ENCODE data around the gene CCDC85B. TPM values are rescaled to one million over a fixed set of nuclear protein-coding genes. Genes with fewer than 3 reads are reported as not detected.

CCDC85B gene
- total RNA-seq, 2 donors from 2014 or later = 115 to 172 TPM

DNA sequence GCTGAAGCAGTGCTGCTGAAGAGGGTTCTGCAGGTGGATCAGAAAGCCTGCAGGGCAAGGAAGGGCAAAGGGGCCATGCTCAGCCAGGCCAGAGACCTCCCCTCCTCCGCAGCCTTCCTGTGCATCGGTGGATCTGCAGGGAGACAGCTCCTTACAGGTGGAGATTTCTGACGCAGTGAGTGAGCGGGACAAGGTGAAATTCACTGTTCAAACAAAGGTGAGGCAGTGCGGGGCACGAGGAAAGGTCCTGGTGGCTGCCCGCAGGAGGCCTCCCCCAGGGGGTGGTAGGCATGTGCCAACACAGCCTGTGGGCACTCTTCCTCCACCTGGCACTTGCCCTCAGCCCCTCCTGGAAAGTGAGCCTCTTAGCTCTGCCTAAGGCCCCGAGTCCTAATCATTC lies 41.1 kb upstream of the CCDC85B start:
- Histone ChIP-seq H3K27me3 (no peaks in the 10 kb centered on the region), H3K9me3 (peaks cover 0 to 7% of the 10 kb centered on the region in 2 donors), H3K27ac (no peak overlapping the region), H3K36me3 (peaks cover 35% of the 10 kb centered on the region), H3K4me1 (no peaks in the 10 kb centered on the region), H3K4me3 (no peak overlapping the region)
- TF ChIP-seq, protein P1, sequence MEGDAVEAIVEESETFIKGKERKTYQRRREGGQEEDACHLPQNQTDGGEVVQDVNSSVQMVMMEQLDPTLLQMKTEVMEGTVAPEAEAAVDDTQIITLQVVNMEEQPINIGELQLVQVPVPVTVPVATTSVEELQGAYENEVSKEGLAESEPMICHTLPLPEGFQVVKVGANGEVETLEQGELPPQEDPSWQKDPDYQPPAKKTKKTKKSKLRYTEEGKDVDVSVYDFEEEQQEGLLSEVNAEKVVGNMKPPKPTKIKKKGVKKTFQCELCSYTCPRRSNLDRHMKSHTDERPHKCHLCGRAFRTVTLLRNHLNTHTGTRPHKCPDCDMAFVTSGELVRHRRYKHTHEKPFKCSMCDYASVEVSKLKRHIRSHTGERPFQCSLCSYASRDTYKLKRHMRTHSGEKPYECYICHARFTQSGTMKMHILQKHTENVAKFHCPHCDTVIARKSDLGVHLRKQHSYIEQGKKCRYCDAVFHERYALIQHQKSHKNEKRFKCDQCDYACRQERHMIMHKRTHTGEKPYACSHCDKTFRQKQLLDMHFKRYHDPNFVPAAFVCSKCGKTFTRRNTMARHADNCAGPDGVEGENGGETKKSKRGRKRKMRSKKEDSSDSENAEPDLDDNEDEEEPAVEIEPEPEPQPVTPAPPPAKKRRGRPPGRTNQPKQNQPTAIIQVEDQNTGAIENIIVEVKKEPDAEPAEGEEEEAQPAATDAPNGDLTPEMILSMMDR (IDR thresholded peaks at IDR 0.05) = no peak
- no peak for DNase-seq (ENCODE audit: low spot score)

DNA sequence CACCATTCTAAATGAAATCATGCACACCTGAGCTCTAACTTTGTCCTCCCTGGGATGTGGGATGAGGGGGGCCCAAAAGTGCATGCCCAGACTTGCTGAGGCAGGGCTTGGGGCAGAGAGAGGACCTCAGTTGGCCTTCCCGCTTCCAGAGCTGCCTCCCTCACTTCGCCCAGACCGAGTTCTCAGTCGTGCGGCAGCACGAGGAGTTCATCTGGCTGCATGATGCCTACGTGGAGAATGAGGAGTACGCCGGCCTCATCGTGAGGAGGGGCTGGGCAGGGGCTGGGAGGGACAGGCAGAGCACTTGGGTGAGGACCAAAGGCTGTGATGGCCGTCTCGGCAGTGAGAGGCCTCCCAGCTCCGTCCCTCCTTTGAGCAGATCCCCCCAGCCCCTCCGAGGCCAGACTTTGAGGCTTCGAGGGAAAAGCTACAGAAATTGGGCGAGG lies 40.7 kb upstream of the CCDC85B start:
- TF ChIP-seq, protein P1 (IDR thresholded peaks at IDR 0.05) = no peak

DNA sequence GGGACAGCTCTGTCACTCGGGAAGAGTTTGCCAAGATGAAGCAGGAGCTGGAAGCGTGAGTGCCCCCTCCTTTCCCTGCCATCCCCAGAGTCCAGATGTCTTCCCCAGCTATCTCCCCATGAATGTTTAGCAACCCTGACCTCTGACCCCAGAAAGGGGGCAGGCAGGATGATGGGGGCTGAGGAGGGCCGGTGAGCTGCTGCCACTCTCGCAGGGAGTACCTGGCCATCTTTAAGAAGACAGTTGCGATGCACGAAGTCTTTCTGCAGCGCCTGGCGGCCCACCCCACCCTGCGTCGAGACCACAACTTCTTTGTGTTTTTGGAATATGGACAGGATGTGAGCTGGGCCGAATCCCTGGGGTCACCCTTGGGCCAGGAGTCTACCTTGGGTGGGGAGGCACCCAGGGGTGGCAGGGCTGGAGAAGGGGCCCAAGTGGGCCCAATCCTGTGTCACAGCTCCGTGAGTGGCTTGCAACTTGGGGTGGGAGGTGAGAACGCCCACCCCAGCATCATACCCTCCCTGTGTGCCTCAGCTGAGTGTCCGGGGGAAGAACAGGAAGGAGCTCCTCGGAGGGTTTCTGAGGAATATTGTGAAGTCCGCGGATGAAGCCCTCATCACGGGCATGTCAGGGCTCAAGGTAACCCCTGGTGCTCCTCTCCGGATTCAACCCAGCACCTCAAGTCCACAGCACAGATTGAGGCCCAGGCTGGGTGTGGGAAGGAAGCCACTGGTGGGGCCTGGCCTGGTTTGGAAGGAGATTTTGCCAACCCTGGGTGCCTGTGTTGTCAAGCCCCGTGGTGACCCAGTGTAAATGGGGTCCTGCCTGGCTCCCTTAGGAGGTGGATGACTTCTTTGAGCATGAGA lies 40.0 kb upstream of the CCDC85B start:
- Histone ChIP-seq H3K36me3 (peaks cover 46% of the 10 kb centered on the region), H3K4me1 (peaks cover 0 to 5% of the 10 kb centered on the region in 2 donors), H3K27me3 (no peaks in the 10 kb centered on the region), H3K27ac (no peak overlapping the region), H3K9me3 (peaks cover 0 to 7% of the 10 kb centered on the region in 2 donors), H3K4me3 (no peak overlapping the region)
- TF ChIP-seq, protein P1 (IDR thresholded peaks at IDR 0.05) = no peak
- no peak for DNase-seq (ENCODE audit: low spot score)

More for the DNA sequence above, 40.7 kb upstream of the CCDC85B start:
- DNase-seq (ENCODE audit: low spot score) = no peak
- Histone ChIP-seq H3K4me1 (no peaks in the 10 kb centered on the region), H3K36me3 (peaks cover 39% of the 10 kb centered on the region), H3K27me3 (no peaks in the 10 kb centered on the region), H3K27ac (no peak overlapping the region), H3K4me3 (no peak overlapping the region), H3K9me3 (peaks cover 0 to 7% of the 10 kb centered on the region in 2 donors)

DNA sequence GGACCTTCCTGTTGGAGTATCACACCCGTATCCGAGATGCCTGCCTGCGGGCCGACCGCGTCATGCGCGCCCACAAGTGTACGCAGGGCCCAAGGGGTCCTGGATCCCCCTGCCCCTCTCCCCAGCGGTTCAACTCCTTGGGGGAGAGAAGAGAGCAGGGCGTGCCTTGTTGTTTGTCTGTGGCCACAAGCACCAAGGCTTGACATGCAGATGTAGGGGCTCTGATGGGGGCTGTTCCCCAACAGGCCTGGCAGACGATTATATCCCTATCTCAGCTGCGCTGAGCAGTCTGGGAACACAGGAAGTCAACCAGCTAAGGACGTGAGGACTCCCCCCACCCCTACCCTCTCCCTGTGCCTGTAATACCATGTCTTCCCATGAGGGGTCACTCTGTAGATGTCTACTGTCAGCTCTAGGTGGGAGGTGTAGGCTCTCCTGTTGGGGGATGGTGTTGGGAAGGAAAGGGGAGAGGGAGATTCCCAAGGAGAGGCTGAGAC lies 39.3 kb upstream of the CCDC85B start:
- Histone ChIP-seq H3K36me3 (peaks cover 53% of the 10 kb centered on the region), H3K27me3 (no peaks in the 10 kb centered on the region), H3K4me3 (no peak overlapping the region), H3K4me1 (peaks cover 0 to 12% of the 10 kb centered on the region in 2 donors), H3K9me3 (peaks cover 0 to 7% of the 10 kb centered on the region in 2 donors), H3K27ac (no peak overlapping the region)
- DNase-seq (ENCODE audit: low spot score) = no peak
- TF ChIP-seq, protein P1 (IDR thresholded peaks at IDR 0.05) = no peak

DNA sequence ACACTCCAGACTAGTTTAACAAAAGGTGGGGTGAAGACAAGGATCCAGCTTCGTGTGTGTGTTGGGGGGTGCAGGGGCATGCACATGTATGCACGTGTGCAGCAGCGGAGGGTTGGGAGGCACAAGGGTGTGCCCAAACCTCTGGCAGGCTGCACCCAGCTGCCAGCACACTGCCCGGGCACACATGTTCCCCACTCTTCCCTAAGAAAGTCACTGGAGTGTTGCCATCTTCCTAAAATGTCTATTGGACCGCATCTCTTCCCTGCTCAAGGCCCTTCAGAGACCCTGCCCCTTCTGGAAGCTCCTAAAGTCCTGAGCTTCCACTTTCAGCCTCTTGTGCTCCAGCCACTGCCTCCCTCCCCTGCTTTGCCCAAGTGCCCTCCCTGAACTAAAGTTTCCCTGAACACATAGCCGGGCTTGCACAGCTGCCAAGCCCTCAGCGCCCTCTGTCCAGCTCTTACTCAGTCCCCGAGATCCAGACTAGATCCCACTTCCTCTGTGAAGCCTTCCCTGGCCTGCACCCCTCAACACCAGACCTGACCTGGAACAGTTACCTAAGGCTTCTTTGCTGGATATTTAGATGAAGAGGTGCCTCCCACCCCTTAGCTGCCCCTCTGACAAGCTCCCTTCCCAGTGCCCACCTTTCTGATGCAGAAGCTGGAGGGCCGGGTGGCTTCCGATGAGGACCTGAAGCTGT lies 38.5 kb upstream of the CCDC85B start:
- H3K4me3 ChIP-seq = no peak overlapping the region
- DNase-seq (ENCODE audit: low spot score) = no peak
- H3K36me3 ChIP-seq = peaks cover 53% of the 10 kb centered on the region
- no peak overlapping the region for H3K27ac ChIP-seq
- peaks cover 0 to 20% of the 10 kb centered on the region in 2 donors for H3K4me1 ChIP-seq
- H3K9me3 ChIP-seq = peaks cover 0 to 7% of the 10 kb centered on the region in 2 donors
- H3K27me3 ChIP-seq = no peaks in the 10 kb centered on the region
- TF ChIP-seq, protein P1 (IDR thresholded peaks at IDR 0.05) = no peak
